CD4-positive, alpha-beta T cell treated with Interleukin-12 subunit alpha and Interleukin-12 subunit beta, for 1 hour (primary cell): ENCODE results near the gene SKIC2.
A peak's percentile ranks its signal among the peaks of the same experiment; 100 is the strongest.
"Not testable (repeated sequence)": the region's sequence is repeated elsewhere in the genome, so short reads cannot be mapped to it uniquely, and the experiment has no call there.

Experiments used
- DNase-seq: peaks from one replicate; pipeline ENCODE4 v3.0.0-alpha.2; 2020

SKIC2 gene

GRCh38 chr6:31958741-31959739 is at the start of gene SKIC2, which contains the start of gene NELFE:
TSS of gene SKIC2 (plus strand) at chr6:31959175. CDS start at chr6:31959193, 18 bp downstream.
TSS of gene NELFE (minus strand) at chr6:31958971. CDS start at chr6:31958446, 525 bp downstream.
- DNase-seq: peak; percentile 99

- DNase-seq: not testable (repeated sequence)
These were observed 49.7 kb upstream of the SKIC2 start for GRCh38 chr6:31909298-31909697.

- no peak for DNase-seq
These were observed 47.0 kb upstream of the SKIC2 start for GRCh38 chr6:31911826-31912585.

GRCh38 chr6:31915351-31915750 is 43.6 kb upstream of the SKIC2 start:
- DNase-seq: no peak

GRCh38 chr6:31915756-31916155 is 43.2 kb upstream of the SKIC2 start:
- no peak for DNase-seq

GRCh38 chr6:31918069-31918720 is 40.8 kb upstream of the SKIC2 start:
- DNase-seq: no peak

GRCh38 chr6:31919624-31920303 is 39.2 kb upstream of the SKIC2 start:
- DNase-seq: no peak

GRCh38 chr6:31920811-31921210 is 38.2 kb upstream of the SKIC2 start:
- no peak for DNase-seq

GRCh38 chr6:31922942-31923341 is 36.0 kb upstream of the SKIC2 start:
- DNase-seq: peak; percentile 28

GRCh38 chr6:31927242-31927862 is 31.6 kb upstream of the SKIC2 start, which contains the start of gene C2:
TSS of gene C2 (plus strand) at chr6:31927717. CDS start at chr6:31927753, 36 bp downstream.
- no peak for DNase-seq

- DNase-seq: no peak
These were observed 30.9 kb upstream of the SKIC2 start for GRCh38 chr6:31927863-31928671.

GRCh38 chr6:31928672-31928939 is 30.4 kb upstream of the SKIC2 start:
- DNase-seq: no peak

- DNase-seq: no peak
These were observed 28.0 kb upstream of the SKIC2 start for GRCh38 chr6:31930962-31931361.

- not testable (repeated sequence) for DNase-seq
These were observed 26.8 kb upstream of the SKIC2 start for GRCh38 chr6:31932137-31932536.

GRCh38 chr6:31933537-31933936 is 25.4 kb upstream of the SKIC2 start:
- DNase-seq: no peak

- no peak for DNase-seq
These were observed 24.0 kb upstream of the SKIC2 start for GRCh38 chr6:31935021-31935420.

GRCh38 chr6:31935823-31936222 is 23.2 kb upstream of the SKIC2 start:
- DNase-seq: no peak

- DNase-seq: no peak
These were observed 18.7 kb upstream of the SKIC2 start for GRCh38 chr6:31940256-31940664.

- DNase-seq: no peak
These were observed 15.2 kb upstream of the SKIC2 start for GRCh38 chr6:31943742-31944141.

GRCh38 chr6:31945154-31945506 is 13.8 kb upstream of the SKIC2 start:
- DNase-seq: no peak
